Stimulated activated CD4-positive, alpha-beta T cell treated with anti-CD3 and anti-CD28 coated beads, Interleukin-1b, Interleukin-23, amount 100 ng/mL, for 24 hours (primary cell): ENCODE results near the gene LOX.

Experiments
- DNase-seq, 4 experiments: peaks; one replicate each; pipeline ENCODE4 v3.0.0-alpha.2; 2020; ENCODE audit warnings: low read depth in 4 of 4, low spot score in 1 of 4

The LOX gene

GRCh38 chr5:122054266-122054665 lies 23.8 kb downstream of the LOX start:
- DNase-seq = no peak

- no peak for DNase-seq
These were observed 24.6 kb downstream of the LOX start for GRCh38 chr5:122053181-122054109.

- DNase-seq = no peak
These were observed 26.5 kb downstream of the LOX start for GRCh38 chr5:122051569-122051968.

- DNase-seq = no peak
These were observed 27.1 kb downstream of the LOX start for GRCh38 chr5:122050959-122051358.

GRCh38 chr5:122040636-122041302 lies 37.3 kb downstream of the LOX start:
- DNase-seq = no peak

- DNase-seq = no peak
These were observed 41.7 kb downstream of the LOX start for GRCh38 chr5:122036326-122036725.

GRCh38 chr5:122035913-122036312 lies 42.1 kb downstream of the LOX start:
- no peak for DNase-seq

- DNase-seq = no peak
These were observed 46.2 kb downstream of the LOX start for GRCh38 chr5:122031836-122032235.

- DNase-seq = no peak
These were observed 47.8 kb downstream of the LOX start for GRCh38 chr5:122030251-122030650.

- no peak for DNase-seq
These were observed 48.2 kb downstream of the LOX start for GRCh38 chr5:122029818-122030217.

- no peak for DNase-seq
These were observed 55.1 kb downstream of the LOX start for GRCh38 chr5:122022966-122023365.

GRCh38 chr5:122019919-122020590 lies 58.0 kb downstream of the LOX start:
- no peak for DNase-seq

GRCh38 chr5:122015471-122015870 lies 62.6 kb downstream of the LOX start:
- DNase-seq = no peak

GRCh38 chr5:122014236-122014935 lies 63.7 kb downstream of the LOX start:
- no peak for DNase-seq
